ENCODE measurements around the gene ZSCAN20.

Gene ZSCAN20

DNA sequence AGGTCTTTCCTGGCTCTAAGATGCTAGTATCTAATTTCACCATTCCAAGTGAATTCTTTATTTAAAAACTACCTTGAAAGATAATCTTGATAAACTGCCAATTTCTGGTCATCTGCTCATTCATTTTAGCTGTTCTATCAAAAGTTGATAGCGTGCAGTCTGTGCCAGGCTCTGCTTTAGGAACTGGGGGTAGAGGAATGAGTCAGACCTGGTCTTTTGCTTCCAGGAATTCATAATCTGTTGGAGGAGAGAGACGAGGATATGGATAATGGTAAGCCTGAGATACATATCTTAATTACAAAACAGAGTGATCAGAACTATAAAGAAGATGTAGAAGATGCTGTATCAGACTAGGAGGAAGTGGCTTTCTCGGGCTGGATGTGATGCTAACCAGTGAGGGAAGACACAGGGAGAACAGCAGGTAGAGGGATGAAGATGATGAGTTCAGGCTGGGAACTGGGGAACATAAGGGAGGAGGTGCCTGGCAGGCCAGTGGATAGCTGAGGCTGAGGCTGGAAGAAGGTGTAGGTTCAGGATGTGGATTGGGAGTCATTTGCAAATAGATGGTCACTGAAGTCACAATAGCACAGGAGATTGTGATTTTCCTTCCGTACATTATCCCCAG lies 29.3 kb upstream of the ZSCAN20 start:
- DNase-seq (ENCODE audit: low read depth) = no peak
- H3K4me3 ChIP-seq (ENCODE audit: low read depth, low read length) = no peak overlapping the region
- in situ Hi-C loops (cut with HindIII; ENCODE audit: low sequenced_read_pairs) = no loop called here
- TF ChIP-seq CTCF (IDR thresholded peaks at IDR 0.05; ENCODE audit: low read depth, low read length, missing control alignments) = no peak

DNA sequence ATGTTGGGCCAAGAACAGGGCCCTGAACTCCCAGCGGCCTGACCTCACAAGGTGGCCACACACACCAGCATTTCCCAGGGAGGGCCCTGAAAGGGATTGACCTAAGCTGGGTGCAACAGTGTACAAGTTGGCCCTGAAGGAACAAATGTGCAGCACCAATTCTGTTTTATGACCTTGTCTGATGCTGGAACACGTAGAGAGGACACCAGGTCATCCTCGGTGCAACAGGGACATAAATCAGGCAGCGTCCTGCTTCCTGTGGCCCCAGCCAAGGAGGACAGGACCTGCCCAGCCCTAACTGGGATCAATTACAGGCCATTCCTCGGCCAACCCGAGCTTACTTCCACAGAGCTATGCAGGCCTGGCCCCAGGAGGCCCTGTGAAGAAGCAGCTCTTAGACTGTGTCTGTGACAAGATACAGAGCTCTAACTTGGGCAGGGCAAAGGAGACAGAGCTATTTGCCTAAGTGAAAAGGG lies 28.7 kb upstream of the ZSCAN20 start:
- in situ Hi-C loops (cut with HindIII; ENCODE audit: low sequenced_read_pairs) = no loop called here
- H3K4me3 ChIP-seq (ENCODE audit: low read depth, low read length) = no peak overlapping the region
- DNase-seq (ENCODE audit: low read depth) = no peak
- no peak for TF ChIP-seq CTCF (IDR thresholded peaks at IDR 0.05; ENCODE audit: low read depth, low read length, missing control alignments)

- no peak for DNase-seq (ENCODE audit: low read depth)
- in situ Hi-C loops (cut with HindIII; ENCODE audit: low sequenced_read_pairs) = no loop called here
- TF ChIP-seq CTCF (IDR thresholded peaks at IDR 0.05; ENCODE audit: low read depth, low read length, missing control alignments) = no peak
- H3K4me3 ChIP-seq (ENCODE audit: low read depth, low read length) = no peak overlapping the region
These were observed 27.3 kb upstream of the ZSCAN20 start for GRCh38 chr1:33445108-33445507.

GRCh38 chr1:33446590-33446989 lies 25.9 kb upstream of the ZSCAN20 start:
- no peak for TF ChIP-seq CTCF (IDR thresholded peaks at IDR 0.05; ENCODE audit: low read depth, low read length, missing control alignments)
- in situ Hi-C loops (cut with HindIII; ENCODE audit: low sequenced_read_pairs) = no loop called here
- no peak for DNase-seq (ENCODE audit: low read depth)
- no peak overlapping the region for H3K4me3 ChIP-seq (ENCODE audit: low read depth, low read length)

GRCh38 chr1:33454646-33455282 lies 17.7 kb upstream of the ZSCAN20 start:
- in situ Hi-C loops (cut with HindIII; ENCODE audit: low sequenced_read_pairs) = no loop called here
- no peak for TF ChIP-seq CTCF (IDR thresholded peaks at IDR 0.05; ENCODE audit: low read depth, low read length, missing control alignments)
- no peak for DNase-seq (ENCODE audit: low read depth)

DNA sequence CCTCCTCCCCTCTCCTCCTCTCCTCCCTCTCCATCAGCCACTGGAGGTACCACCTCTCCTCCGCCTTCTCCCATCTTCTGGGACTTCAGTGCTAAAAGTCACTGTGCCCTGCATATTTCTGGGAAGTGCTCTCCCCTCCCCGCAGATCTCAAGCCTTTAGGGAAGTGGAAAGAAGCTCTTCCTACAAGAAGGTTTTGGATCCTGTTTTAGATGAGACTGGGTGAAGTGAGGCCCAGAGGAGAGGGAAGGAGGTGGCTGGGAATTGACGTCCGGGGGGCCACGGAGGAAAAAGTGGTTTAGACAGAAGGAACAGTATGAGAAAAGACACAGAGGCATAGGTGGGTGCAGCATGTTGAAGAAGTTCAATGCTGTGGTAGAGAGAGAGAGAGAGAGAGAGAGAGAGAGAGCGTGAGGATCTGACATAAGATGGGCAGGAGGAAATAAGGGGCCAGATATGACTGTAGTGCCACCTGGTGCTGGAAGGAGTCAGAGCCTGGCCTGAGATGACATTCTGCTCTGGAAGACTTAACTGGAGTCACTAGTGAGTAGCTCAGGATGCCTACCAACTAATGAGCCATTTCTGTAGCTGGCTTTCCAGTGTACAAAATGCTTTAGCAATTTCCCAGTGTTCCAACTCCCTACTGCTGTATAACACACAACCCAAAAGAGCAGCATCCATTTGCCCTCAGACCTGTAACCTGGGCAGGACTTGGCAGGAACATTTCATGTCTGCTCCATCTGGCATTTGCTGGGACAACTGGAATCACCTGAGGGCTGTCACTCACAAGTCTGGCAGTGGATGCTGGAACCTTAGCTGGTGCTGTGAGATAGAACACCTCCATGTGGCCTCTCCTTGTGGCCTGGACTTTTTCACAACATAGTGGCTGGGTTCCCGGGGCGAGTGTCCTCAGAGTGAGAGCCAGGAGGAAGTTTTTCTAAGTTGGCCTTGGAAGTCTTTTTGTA lies 16.6 kb upstream of the ZSCAN20 start:
- peak; percentile 81 for TF ChIP-seq CTCF (IDR thresholded peaks at IDR 0.05; ENCODE audit: low read depth, low read length, missing control alignments)
- DNase-seq (ENCODE audit: low read depth) = peak; percentile 65
- in situ Hi-C loops (cut with HindIII; ENCODE audit: low sequenced_read_pairs) = no loop called here
- H3K4me3 ChIP-seq (ENCODE audit: low read depth, low read length) = no peak overlapping the region

More at GRCh38 chr1:33454646-33455282, 17.7 kb upstream of the ZSCAN20 start:
- H3K4me3 ChIP-seq (ENCODE audit: low read depth, low read length) = no peak overlapping the region

Data from astrocyte of the cerebellum (primary cell).